Hepatocyte (in vitro differentiated cells): ENCODE results near the gene PRSS8. TPM values are rescaled to one million over a fixed set of nuclear protein-coding genes. Genes with fewer than 3 reads are reported as not detected.

Experiments used
- DNase-seq: peaks from one replicate; pipeline ENCODE4 v3.0.0-alpha.2; 2016; ENCODE audit warnings: low spot score
- H2AFZ ChIP-seq: fragments of 200-600 bp; sonication (generic); 2 replicates; pipeline ENCODE4 v1.6.0; 2016; ENCODE audit warnings: antibody characterized with exemption, mild to moderate bottlenecking
- H3K27ac ChIP-seq: fragments of 200-600 bp; sonication (generic); 2 replicates; pipeline ENCODE4 v1.5.1; 2016; ENCODE audit warnings: mild to moderate bottlenecking
- H3K27me3 ChIP-seq: fragments of 200-600 bp; sonication (generic); 2 replicates; pipeline ENCODE4 v1.6.1; 2016
- H3K36me3 ChIP-seq: fragments of 200-600 bp; sonication (generic); replicated peaks from 2 replicates; pipeline ENCODE4 v1.5.1; 2016; ENCODE audit warnings: low read depth; ENCODE audit not compliant: insufficient read depth
- H3K4me1 ChIP-seq: fragments of 200-600 bp; sonication (generic); 2 replicates; pipeline ENCODE4 v1.5.1; 2016; ENCODE audit warnings: mild to moderate bottlenecking, moderate library complexity; ENCODE audit not compliant: insufficient read depth
- H3K4me2 ChIP-seq: fragments of 200-600 bp; sonication (generic); 2 replicates; pipeline ENCODE4 v1.6.0; 2016
- H3K4me3 ChIP-seq: fragments of 200-600 bp; sonication (generic); 2 replicates; pipeline ENCODE4 v1.5.1; 2016; ENCODE audit warnings: mild to moderate bottlenecking
- H3K79me2 ChIP-seq: fragments of 200-600 bp; sonication (generic); 2 replicates; pipeline ENCODE4 v1.6.0; 2017; ENCODE audit warnings: mild to moderate bottlenecking
- H3K9me2 ChIP-seq: fragments of 200-600 bp; sonication (generic); replicated peaks from 2 replicates; pipeline ENCODE4 v1.6.0; 2017; ENCODE audit warnings: mild to moderate bottlenecking; ENCODE audit not compliant: insufficient read depth
- H3K9me3 ChIP-seq: fragments of 200-600 bp; sonication (generic); 2 replicates; pipeline ENCODE4 v1.5.1; 2016; ENCODE audit warnings: low read depth, mild to moderate bottlenecking
- H4K20me1 ChIP-seq: fragments of 200-600 bp; sonication (generic); 2 replicates; pipeline ENCODE4 v1.6.0; 2016; ENCODE audit warnings: mild to moderate bottlenecking; ENCODE audit not compliant: insufficient read depth, poor library complexity, severe bottlenecking
- CTCF ChIP-seq: fragments of 200-600 bp; sonication (generic); IDR thresholded peaks from 2 replicates; pipeline ENCODE4 v1.5.1; 2016; ENCODE audit warnings: antibody characterized with exemption, mild to moderate bottlenecking; ENCODE audit not compliant: poor library complexity
- EZH2 ChIP-seq: fragments of 200-600 bp; sonication (generic); IDR thresholded peaks from 2 replicates; pipeline ENCODE4 v1.6.1; 2016; ENCODE audit warnings: antibody characterized with exemption, mild to moderate bottlenecking, borderline replicate concordance
- EZH2phosphoT487 ChIP-seq: fragments of 200-600 bp; sonication (generic); IDR thresholded peaks from one replicate; pipeline ENCODE4 v1.6.1; 2018; ENCODE audit warnings: antibody characterized with exemption, mild to moderate bottlenecking, low read depth, moderate library complexity; ENCODE audit not compliant: unreplicated experiment, severe bottlenecking
- WGBS: methylation state at CpG from one replicate; pipeline ENCODE4 v1.1.6; 2016; ENCODE audit warnings: low lambda C conversion rate; ENCODE audit errors: missing lambda C conversion rate; 5-methylcytosine and 5-hydroxymethylcytosine counted together
- polyA plus RNA-seq: library from polyadenylated mRNA; unstranded; fragments of >200 nt; fragmentation: Nextera tagmentation; extraction: Ambion mirVana; gene quantifications from 2 replicates; pipeline ENCODE4 v1.2.1, GENCODE V29; 2016
- total RNA-seq: library from RNA; depleted of rRNA; stranded (reverse); fragments of >200 nt; gene quantifications from 2 replicates; pipeline ENCODE4 v1.2.3, GENCODE V29; 2014

Gene PRSS8
- total and polyA plus RNA-seq, 2 experiments from 2014 or later: 155 to 320 TPM

GRCh38 chr16:31088459-31089183 is 46.9 kb downstream of the PRSS8 start, which contains the start of gene PRSS53:
Gene PRSS53, minus strand, starts transcription at chr16:31088943. Its CDS starts 134 bp downstream, at chr16:31088809.
- Histone ChIP-seq H3K27ac (no peak within 1 kb of the TSS), H4K20me1 (no peaks in the 10 kb centered on the region), H3K79me2 (peaks cover 12% of the 10 kb centered on the region)

GRCh38 chr16:31087971-31088370 is 47.6 kb downstream of the PRSS8 start:
- no peaks in the 10 kb centered on the region for H4K20me1 ChIP-seq
- no peak for DNase-seq
- WGBS: 88% methylated on average over 5 of the region's 5 CpGs
- H3K4me1 ChIP-seq: no peaks in the 10 kb centered on the region
- TF ChIP-seq EZH2phosphoT487 (no peak), CTCF (no peak), EZH2 (no peak)
- no peaks in the 10 kb centered on the region for H3K27me3 ChIP-seq
- H3K9me2 ChIP-seq: no peaks in the 10 kb centered on the region
- no peak overlapping the region for H3K4me3 ChIP-seq
- H2AFZ ChIP-seq: no peak overlapping the region
- no peaks in the 10 kb centered on the region for H3K36me3 ChIP-seq
- H3K4me2 ChIP-seq: no peak overlapping the region
- no peaks in the 10 kb centered on the region for H3K9me3 ChIP-seq
- H3K27ac ChIP-seq: no peak overlapping the region
- peaks cover 8% of the 10 kb centered on the region for H3K79me2 ChIP-seq

More at GRCh38 chr16:31088459-31089183, 46.9 kb downstream of the PRSS8 start, which contains the start of gene PRSS53:
- Histone ChIP-seq H2AFZ (no peak within 1 kb of the TSS), H3K9me3 (no peaks in the 10 kb centered on the region), H3K36me3 (no peaks in the 10 kb centered on the region), H3K27me3 (no peaks in the 10 kb centered on the region), H3K4me2 (no peak within 1 kb of the TSS), H3K4me3 (no peak within 1 kb of the TSS), H3K4me1 (no peaks in the 10 kb centered on the region), H3K9me2 (no peaks in the 10 kb centered on the region)
- TF ChIP-seq CTCF (no peak), EZH2 (no peak), EZH2phosphoT487 (no peak)
- no peak for DNase-seq
- 88% methylated on average over 15 of the region's 15 CpGs for WGBS

GRCh38 chr16:31087481-31087880 is 48.0 kb downstream of the PRSS8 start:
- H3K4me3 ChIP-seq: no peak overlapping the region
- no peaks in the 10 kb centered on the region for H3K9me3 ChIP-seq
- TF ChIP-seq EZH2phosphoT487: no peak
- TF ChIP-seq CTCF: no peak
- H3K9me2 ChIP-seq: no peaks in the 10 kb centered on the region
- no peak overlapping the region for H3K4me2 ChIP-seq
- no peak overlapping the region for H3K27ac ChIP-seq
- H3K27me3 ChIP-seq: no peaks in the 10 kb centered on the region
- no peaks in the 10 kb centered on the region for H4K20me1 ChIP-seq
- no peaks in the 10 kb centered on the region for H3K4me1 ChIP-seq
- peaks cover 4% of the 10 kb centered on the region for H3K79me2 ChIP-seq
- no peaks in the 10 kb centered on the region for H3K36me3 ChIP-seq
- H2AFZ ChIP-seq: no peak overlapping the region
- WGBS: 97% methylated on average over 8 of the region's 8 CpGs
- no peak for DNase-seq
